HEK293 (cell line): ENCODE data around the gene TMEM247.
A peak's percentile ranks its signal among the peaks of the same experiment; 100 is the strongest.

Experiments
- OVOL3 ChIP-seq: fragments of 450-650 bp; formaldehyde crosslinking; IDR thresholded peaks from 2 replicates; pipeline ENCODE4 v1.5.1; 2016; ENCODE audit warnings: missing biosample characterization, missing genetic modification characterization
- YY2 ChIP-seq: fragments of 450-650 bp; formaldehyde crosslinking; IDR thresholded peaks from 2 replicates; pipeline ENCODE4 v1.5.1; 2016; ENCODE audit warnings: missing biosample characterization, missing genetic modification characterization
- ZBTB21 ChIP-seq: fragments of 450-650 bp; formaldehyde crosslinking; IDR thresholded peaks from 2 replicates; pipeline ENCODE4 v1.5.1; 2017; ENCODE audit warnings: missing biosample characterization, missing genetic modification characterization
- ZFP37 ChIP-seq: fragments of 450-650 bp; formaldehyde crosslinking; IDR thresholded peaks from 2 replicates; pipeline ENCODE4 v1.5.1; 2016; ENCODE audit warnings: missing biosample characterization, missing genetic modification characterization
- ZNF10 ChIP-seq: fragments of 450-650 bp; formaldehyde crosslinking; IDR thresholded peaks from 2 replicates; pipeline ENCODE4 v1.5.1; 2017; ENCODE audit warnings: missing biosample characterization, missing genetic modification characterization
- ZNF16 ChIP-seq: fragments of 450-650 bp; formaldehyde crosslinking; IDR thresholded peaks from 2 replicates; pipeline ENCODE4 v1.5.1; 2016; ENCODE audit warnings: low read depth, missing biosample characterization, missing genetic modification characterization
- ZNF169 ChIP-seq: fragments of 450-650 bp; formaldehyde crosslinking; IDR thresholded peaks from 2 replicates; pipeline ENCODE4 v1.5.1; 2016; ENCODE audit warnings: missing biosample characterization, missing genetic modification characterization
- ZNF223 ChIP-seq: fragments of 450-650 bp; formaldehyde crosslinking; IDR thresholded peaks from 2 replicates; pipeline ENCODE4 v1.5.1; 2016; ENCODE audit warnings: missing biosample characterization, missing genetic modification characterization
- ZNF239 ChIP-seq: fragments of 450-650 bp; formaldehyde crosslinking; IDR thresholded peaks from 2 replicates; pipeline ENCODE4 v1.5.1; 2016; ENCODE audit warnings: missing biosample characterization, missing genetic modification characterization
- ZNF394 ChIP-seq: fragments of 450-650 bp; formaldehyde crosslinking; IDR thresholded peaks from 2 replicates; pipeline ENCODE4 v1.5.1; 2016; ENCODE audit warnings: missing biosample characterization, missing genetic modification characterization, mild to moderate bottlenecking, moderate library complexity, borderline replicate concordance
- ZNF544 ChIP-seq: fragments of 450-650 bp; formaldehyde crosslinking; IDR thresholded peaks from 2 replicates; pipeline ENCODE4 v1.5.0; 2017; ENCODE audit warnings: missing biosample characterization, missing genetic modification characterization
- ZNF629 ChIP-seq: fragments of 450-650 bp; formaldehyde crosslinking; IDR thresholded peaks from 2 replicates; pipeline ENCODE4 v1.5.1; 2017; ENCODE audit warnings: missing biosample characterization, missing genetic modification characterization
- ZNF658 ChIP-seq: fragments of 450-650 bp; formaldehyde crosslinking; IDR thresholded peaks from 2 replicates; pipeline ENCODE4; 2016; ENCODE audit warnings: missing biosample characterization, missing genetic modification characterization
- ZNF776 ChIP-seq: fragments of 450-650 bp; formaldehyde crosslinking; IDR thresholded peaks from 2 replicates; pipeline ENCODE4 v1.5.0; 2017; ENCODE audit warnings: missing biosample characterization, missing genetic modification characterization, borderline replicate concordance
- ZNF843 ChIP-seq: fragments of 450-650 bp; formaldehyde crosslinking; IDR thresholded peaks from 2 replicates; pipeline ENCODE4 v1.5.1; 2016; ENCODE audit warnings: missing biosample characterization, missing genetic modification characterization
- TF ChIP-seq, protein P1 (sequence below): fragments of 450-650 bp; formaldehyde crosslinking; IDR thresholded peaks from 2 replicates; pipeline ENCODE4 v1.5.1; 2016; ENCODE audit warnings: missing biosample characterization, missing genetic modification characterization
- TF ChIP-seq, protein P2 (sequence below): fragments of 450-650 bp; formaldehyde crosslinking; IDR thresholded peaks from 2 replicates; pipeline ENCODE4 v1.5.1; 2016; ENCODE audit warnings: missing biosample characterization, missing genetic modification characterization
- TF ChIP-seq, protein P3 (sequence below): fragments of 450-650 bp; formaldehyde crosslinking; IDR thresholded peaks from 2 replicates; pipeline ENCODE4 v1.5.1; 2016; ENCODE audit warnings: missing biosample characterization, missing genetic modification characterization
- TF ChIP-seq, protein P4 (sequence below): fragments of 450-650 bp; formaldehyde crosslinking; IDR thresholded peaks from 2 replicates; pipeline ENCODE4 v1.5.1; 2016; ENCODE audit warnings: missing biosample characterization, missing genetic modification characterization
- TF ChIP-seq, protein P5 (sequence below): fragments of 450-650 bp; formaldehyde crosslinking; IDR thresholded peaks from 2 replicates; pipeline ENCODE4 v1.5.1; 2016; ENCODE audit warnings: missing biosample characterization, missing genetic modification characterization
- TF ChIP-seq, protein P6 (sequence below): fragments of 450-650 bp; formaldehyde crosslinking; IDR thresholded peaks from 2 replicates; pipeline ENCODE4 v1.5.1; 2017; ENCODE audit warnings: missing biosample characterization, missing genetic modification characterization
- TF ChIP-seq, protein P7 (sequence below): fragments of 450-650 bp; formaldehyde crosslinking; IDR thresholded peaks from 2 replicates; pipeline ENCODE4 v1.5.1; 2016; ENCODE audit warnings: missing biosample characterization, missing genetic modification characterization
- TF ChIP-seq, protein P8 (sequence below): sonication (generic); formaldehyde crosslinking; IDR thresholded peaks from 2 replicates; pipeline ENCODE4 v1.8.1; 2022; ENCODE audit warnings: mild to moderate bottlenecking, moderate library complexity, missing genetic modification reagents

The TMEM247 gene

DNA sequence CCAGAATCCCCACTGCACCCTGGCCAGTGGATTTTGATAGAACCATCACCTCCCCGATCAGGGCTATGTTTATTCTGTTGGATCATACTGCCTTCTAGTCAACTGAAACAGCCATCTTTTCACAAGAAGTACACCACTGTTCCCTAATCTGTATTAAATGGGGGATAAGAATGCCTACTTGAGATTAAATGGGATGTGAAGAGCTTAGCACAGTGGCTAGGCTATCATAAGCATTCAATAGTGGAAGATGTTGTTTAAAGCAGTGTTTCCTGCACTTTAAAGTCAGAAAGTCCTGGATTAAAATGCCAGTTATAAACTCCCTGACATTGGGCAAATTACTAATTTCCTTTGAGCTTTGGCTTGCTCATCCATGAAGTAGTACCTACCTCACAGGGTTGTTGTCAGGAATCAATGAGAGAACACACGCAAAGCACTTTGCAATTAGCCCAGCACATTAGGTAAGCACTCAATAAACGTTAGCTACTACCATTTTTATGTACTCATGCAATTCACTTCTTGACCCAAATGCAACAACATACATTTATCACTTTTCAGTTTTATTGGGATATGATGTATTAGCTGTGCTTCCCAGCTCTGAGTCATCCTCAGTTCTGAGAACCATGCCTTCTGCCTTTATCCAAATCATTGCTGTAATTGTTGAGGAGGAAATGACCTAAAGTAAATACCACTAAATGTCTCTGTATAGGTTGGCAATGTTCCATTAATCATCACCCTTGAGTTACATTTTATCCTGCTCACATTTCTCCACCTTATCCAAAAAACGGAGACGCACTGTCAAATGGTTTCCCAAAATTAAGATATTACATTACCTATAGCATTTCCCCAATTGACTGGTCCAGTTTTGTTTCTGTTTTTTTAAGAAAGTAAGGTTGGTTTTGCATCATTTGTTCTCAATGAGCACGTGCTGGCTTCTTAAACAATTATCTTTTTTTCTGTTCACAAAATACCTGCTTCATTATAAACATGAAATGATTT lies 2.1 kb downstream of the TMEM247 start (continued):
- TF ChIP-seq ZNF223 (tag by site-specific recombination) (no peak), ZNF544 (tag by site-specific recombination) (no peak), ZNF658 (tag by site-specific recombination) (no peak), ZNF10 (tag by site-specific recombination) (peak; percentile 63), ZBTB21 (tag by site-specific recombination) (peak; percentile 94), ZNF169 (tag by site-specific recombination) (no peak), OVOL3 (tag by site-specific recombination) (peak; percentile 97), ZNF239 (tag by site-specific recombination) (no peak), ZNF16 (tag by site-specific recombination) (no peak), ZNF843 (tag by site-specific recombination) (peak; percentile 99), YY2 (tag by site-specific recombination) (0 out of 2 replicates have a peak, but pooled peaks have one; percentile 47), ZNF394 (tag by site-specific recombination) (peak; percentile 89), ZNF629 (peak; percentile 99), ZNF776 (tag by site-specific recombination) (no peak), ZFP37 (peak; percentile 88)
- TF ChIP-seq, protein P1, sequence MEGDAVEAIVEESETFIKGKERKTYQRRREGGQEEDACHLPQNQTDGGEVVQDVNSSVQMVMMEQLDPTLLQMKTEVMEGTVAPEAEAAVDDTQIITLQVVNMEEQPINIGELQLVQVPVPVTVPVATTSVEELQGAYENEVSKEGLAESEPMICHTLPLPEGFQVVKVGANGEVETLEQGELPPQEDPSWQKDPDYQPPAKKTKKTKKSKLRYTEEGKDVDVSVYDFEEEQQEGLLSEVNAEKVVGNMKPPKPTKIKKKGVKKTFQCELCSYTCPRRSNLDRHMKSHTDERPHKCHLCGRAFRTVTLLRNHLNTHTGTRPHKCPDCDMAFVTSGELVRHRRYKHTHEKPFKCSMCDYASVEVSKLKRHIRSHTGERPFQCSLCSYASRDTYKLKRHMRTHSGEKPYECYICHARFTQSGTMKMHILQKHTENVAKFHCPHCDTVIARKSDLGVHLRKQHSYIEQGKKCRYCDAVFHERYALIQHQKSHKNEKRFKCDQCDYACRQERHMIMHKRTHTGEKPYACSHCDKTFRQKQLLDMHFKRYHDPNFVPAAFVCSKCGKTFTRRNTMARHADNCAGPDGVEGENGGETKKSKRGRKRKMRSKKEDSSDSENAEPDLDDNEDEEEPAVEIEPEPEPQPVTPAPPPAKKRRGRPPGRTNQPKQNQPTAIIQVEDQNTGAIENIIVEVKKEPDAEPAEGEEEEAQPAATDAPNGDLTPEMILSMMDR (tag by site-specific recombination), result no peak
- TF ChIP-seq, protein P2, sequence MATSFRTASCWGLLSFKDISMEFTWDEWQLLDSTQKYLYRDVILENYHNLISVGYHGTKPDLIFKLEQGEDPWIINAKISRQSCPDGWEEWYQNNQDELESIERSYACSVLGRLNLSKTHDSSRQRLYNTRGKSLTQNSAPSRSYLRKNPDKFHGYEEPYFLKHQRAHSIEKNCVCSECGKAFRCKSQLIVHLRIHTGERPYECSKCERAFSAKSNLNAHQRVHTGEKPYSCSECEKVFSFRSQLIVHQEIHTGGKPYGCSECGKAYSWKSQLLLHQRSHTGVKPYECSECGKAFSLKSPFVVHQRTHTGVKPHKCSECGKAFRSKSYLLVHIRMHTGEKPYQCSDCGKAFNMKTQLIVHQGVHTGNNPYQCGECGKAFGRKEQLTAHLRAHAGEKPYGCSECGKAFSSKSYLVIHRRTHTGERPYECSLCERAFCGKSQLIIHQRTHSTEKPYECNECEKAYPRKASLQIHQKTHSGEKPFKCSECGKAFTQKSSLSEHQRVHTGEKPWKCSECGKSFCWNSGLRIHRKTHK (tag by site-specific recombination), result no peak
- TF ChIP-seq, protein P3, sequence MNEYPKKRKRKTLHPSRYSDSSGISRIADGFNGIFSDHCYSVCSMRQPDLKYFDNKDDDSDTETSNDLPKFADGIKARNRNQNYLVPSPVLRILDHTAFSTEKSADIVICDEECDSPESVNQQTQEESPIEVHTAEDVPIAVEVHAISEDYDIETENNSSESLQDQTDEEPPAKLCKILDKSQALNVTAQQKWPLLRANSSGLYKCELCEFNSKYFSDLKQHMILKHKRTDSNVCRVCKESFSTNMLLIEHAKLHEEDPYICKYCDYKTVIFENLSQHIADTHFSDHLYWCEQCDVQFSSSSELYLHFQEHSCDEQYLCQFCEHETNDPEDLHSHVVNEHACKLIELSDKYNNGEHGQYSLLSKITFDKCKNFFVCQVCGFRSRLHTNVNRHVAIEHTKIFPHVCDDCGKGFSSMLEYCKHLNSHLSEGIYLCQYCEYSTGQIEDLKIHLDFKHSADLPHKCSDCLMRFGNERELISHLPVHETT (tag by site-specific recombination), result peak; percentile 99
- TF ChIP-seq, protein P4, sequence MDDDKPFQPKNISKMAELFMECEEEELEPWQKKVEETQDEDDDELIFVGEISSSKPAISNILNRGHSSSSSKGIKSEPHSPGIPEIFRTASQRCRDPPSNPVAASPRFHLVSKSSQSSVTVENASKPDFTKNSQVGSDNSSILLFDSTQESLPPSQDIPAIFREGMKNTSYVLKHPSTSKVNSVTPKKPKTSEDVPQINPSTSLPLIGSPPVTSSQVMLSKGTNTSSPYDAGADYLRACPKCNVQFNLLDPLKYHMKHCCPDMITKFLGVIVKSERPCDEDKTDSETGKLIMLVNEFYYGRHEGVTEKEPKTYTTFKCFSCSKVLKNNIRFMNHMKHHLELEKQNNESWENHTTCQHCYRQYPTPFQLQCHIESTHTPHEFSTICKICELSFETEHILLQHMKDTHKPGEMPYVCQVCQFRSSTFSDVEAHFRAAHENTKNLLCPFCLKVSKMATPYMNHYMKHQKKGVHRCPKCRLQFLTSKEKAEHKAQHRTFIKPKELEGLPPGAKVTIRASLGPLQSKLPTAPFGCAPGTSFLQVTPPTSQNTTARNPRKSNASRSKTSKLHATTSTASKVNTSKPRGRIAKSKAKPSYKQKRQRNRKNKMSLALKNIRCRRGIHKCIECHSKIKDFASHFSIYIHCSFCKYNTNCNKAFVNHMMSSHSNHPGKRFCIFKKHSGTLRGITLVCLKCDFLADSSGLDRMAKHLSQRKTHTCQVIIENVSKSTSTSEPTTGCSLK, result no peak
- TF ChIP-seq, protein P5, sequence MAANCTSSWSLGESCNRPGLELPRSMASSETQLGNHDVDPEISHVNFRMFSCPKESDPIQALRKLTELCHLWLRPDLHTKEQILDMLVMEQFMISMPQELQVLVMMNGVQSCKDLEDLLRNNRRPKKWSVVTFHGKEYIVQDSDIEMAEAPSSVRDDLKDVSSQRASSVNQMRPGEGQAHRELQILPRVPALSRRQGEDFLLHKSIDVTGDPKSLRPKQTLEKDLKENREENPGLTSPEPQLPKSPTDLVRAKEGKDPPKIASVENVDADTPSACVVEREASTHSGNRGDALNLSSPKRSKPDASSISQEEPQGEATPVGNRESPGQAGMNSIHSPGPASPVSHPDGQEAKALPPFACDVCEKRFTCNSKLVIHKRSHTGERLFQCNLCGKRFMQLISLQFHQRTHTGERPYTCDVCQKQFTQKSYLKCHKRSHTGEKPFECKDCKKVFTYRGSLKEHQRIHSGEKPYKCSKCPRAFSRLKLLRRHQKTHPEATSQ, result no peak
- TF ChIP-seq, protein P6, sequence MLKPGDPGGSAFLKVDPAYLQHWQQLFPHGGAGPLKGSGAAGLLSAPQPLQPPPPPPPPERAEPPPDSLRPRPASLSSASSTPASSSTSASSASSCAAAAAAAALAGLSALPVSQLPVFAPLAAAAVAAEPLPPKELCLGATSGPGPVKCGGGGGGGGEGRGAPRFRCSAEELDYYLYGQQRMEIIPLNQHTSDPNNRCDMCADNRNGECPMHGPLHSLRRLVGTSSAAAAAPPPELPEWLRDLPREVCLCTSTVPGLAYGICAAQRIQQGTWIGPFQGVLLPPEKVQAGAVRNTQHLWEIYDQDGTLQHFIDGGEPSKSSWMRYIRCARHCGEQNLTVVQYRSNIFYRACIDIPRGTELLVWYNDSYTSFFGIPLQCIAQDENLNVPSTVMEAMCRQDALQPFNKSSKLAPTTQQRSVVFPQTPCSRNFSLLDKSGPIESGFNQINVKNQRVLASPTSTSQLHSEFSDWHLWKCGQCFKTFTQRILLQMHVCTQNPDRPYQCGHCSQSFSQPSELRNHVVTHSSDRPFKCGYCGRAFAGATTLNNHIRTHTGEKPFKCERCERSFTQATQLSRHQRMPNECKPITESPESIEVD, result peak; percentile 98
- TF ChIP-seq, protein P7, sequence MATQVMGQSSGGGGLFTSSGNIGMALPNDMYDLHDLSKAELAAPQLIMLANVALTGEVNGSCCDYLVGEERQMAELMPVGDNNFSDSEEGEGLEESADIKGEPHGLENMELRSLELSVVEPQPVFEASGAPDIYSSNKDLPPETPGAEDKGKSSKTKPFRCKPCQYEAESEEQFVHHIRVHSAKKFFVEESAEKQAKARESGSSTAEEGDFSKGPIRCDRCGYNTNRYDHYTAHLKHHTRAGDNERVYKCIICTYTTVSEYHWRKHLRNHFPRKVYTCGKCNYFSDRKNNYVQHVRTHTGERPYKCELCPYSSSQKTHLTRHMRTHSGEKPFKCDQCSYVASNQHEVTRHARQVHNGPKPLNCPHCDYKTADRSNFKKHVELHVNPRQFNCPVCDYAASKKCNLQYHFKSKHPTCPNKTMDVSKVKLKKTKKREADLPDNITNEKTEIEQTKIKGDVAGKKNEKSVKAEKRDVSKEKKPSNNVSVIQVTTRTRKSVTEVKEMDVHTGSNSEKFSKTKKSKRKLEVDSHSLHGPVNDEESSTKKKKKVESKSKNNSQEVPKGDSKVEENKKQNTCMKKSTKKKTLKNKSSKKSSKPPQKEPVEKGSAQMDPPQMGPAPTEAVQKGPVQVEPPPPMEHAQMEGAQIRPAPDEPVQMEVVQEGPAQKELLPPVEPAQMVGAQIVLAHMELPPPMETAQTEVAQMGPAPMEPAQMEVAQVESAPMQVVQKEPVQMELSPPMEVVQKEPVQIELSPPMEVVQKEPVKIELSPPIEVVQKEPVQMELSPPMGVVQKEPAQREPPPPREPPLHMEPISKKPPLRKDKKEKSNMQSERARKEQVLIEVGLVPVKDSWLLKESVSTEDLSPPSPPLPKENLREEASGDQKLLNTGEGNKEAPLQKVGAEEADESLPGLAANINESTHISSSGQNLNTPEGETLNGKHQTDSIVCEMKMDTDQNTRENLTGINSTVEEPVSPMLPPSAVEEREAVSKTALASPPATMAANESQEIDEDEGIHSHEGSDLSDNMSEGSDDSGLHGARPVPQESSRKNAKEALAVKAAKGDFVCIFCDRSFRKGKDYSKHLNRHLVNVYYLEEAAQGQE (tag by site-specific recombination), result no peak
- TF ChIP-seq, protein P8, sequence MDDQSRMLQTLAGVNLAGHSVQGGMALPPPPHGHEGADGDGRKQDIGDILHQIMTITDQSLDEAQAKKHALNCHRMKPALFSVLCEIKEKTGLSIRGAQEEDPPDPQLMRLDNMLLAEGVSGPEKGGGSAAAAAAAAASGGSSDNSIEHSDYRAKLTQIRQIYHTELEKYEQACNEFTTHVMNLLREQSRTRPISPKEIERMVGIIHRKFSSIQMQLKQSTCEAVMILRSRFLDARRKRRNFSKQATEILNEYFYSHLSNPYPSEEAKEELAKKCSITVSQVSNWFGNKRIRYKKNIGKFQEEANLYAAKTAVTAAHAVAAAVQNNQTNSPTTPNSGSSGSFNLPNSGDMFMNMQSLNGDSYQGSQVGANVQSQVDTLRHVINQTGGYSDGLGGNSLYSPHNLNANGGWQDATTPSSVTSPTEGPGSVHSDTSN (CRISPR knock-in tag), result no peak
